Psoas muscle (tissue), 8 donors: Measurements from ENCODE around the gene MICAL3. TPM values are rescaled to one million over a fixed set of nuclear protein-coding genes. Genes with fewer than 3 reads are reported as not detected.

Experiments
- ATAC-seq, 4 donors: fragments of 200-7000 bp; cut with Tn5 transposase; one replicate each; pipeline ENCODE4 v1.9.1; 2020; ENCODE audit warnings: moderate library complexity in 3 of 4, mild to moderate bottlenecking in 2 of 4
- DNase-seq, 2 donors: peaks; one replicate each; pipeline ENCODE4 v3.0.0-alpha.2; 2020
- H3K27ac ChIP-seq: fragments of 200-600 bp; one replicate; pipeline ENCODE4 v1.8.0; 2022
- H3K27me3 ChIP-seq, 3 donors: fragments of 200-600 bp in 1 of 3; one replicate each; pipeline versions ENCODE4 v1.6.1 to v1.8.0; 2013 to 2022; ENCODE audit warnings: low read length in 2 of 3, mild to moderate bottlenecking in 2 of 3, moderate library complexity in 1 of 3; ENCODE audit not compliant: insufficient read depth in 3 of 3
- H3K36me3 ChIP-seq, 2 donors: fragments of 200-600 bp in 1 of 2; one replicate each; pipeline versions ENCODE4 v1.6.1 to v1.8.0; 2013 to 2022; ENCODE audit warnings: low read depth in 1 of 2, mild to moderate bottlenecking in 1 of 2, moderate library complexity in 1 of 2; ENCODE audit not compliant: insufficient read depth in 1 of 2
- H3K4me1 ChIP-seq: fragments of 200-600 bp; one replicate; pipeline ENCODE4 v1.8.0; 2022
- H3K4me3 ChIP-seq: fragments of 200-600 bp; one replicate; pipeline ENCODE4 v1.8.0; 2022; ENCODE audit warnings: mild to moderate bottlenecking
- H3K9me3 ChIP-seq: fragments of 200-600 bp; one replicate; pipeline ENCODE4 v1.8.0; 2022
- CTCF ChIP-seq: fragments of 200-600 bp; IDR thresholded peaks from one replicate; pipeline ENCODE4 v1.8.0; 2022; ENCODE audit warnings: antibody characterized with exemption
- WGBS, 3 donors: extraction: QIAGEN DNeasy Blood & Tissue Kit; methylation state at CpG; one replicate each; pipeline versions ENCODE4 v1.1.6 to v1.1.7; 2013; 5-methylcytosine and 5-hydroxymethylcytosine counted together
- intact Hi-C, 2 donors: fragments of 100-400 bp; cut with DNase I; formaldehyde crosslinking; loops; one replicate each; pipeline versions ENCODE4 v1.11.0 to v1.14.2; 2022
- polyA plus RNA-seq, 3 donors: library from polyadenylated mRNA; stranded (reverse); fragments of 200-250 nt; gene quantifications; one replicate each; pipeline ENCODE4 v1.2.3, GENCODE V29; 2013
- total RNA-seq, 4 donors: library from RNA; stranded (reverse); fragmentation: NEBNext Ultra II Directional in 2 of 4; extraction: Animal tissue kit (Norgen Biotek cat#: 25700) in 2 of 4; gene quantifications; one replicate each; pipeline versions ENCODE4 v1.2.1 to v1.2.4, GENCODE V29; 2021 to 2023
- donor health status: healthy with polysubstance abuse.
- donor health status: DM: no; HTN: no; CAD: no; lungs with moderate emphysema.
- donor health status: Bipolar disorder and iron deficiency.
- donor health status: healthy.
- donor health status: DM: yes; HTN: yes; CAD: no.
- donor health status: DM: no; HTN: no; CAD: no.
- donor health status: DM: no; HTN: no; CAD: no.
- donor health status: DM: yes; HTN: yes; CAD: no.

The MICAL3 gene
- total and polyA plus RNA-seq, 7 donors, result 2.1 to 38.3 (median 15.5) TPM

- peak; percentile 34 for TF ChIP-seq CTCF
- WGBS, 3 donors, result 43 to 64% (median 48%) methylated on average over 7 of the region's 7 CpGs
- peak in 2 of 4 donors; percentile 35 to 42 for ATAC-seq
- intact Hi-C loops, result no loop called here
- Histone ChIP-seq H3K36me3 (peaks cover 0 to 59% of the 10 kb centered on the region in 2 donors), H3K9me3 (no peaks in the 10 kb centered on the region), H3K4me3 (no peak overlapping the region), H3K27ac (peak overlapping the region; percentile 94), H3K27me3 (no peaks in the 10 kb centered on the region), H3K4me1 (peaks cover 45% of the 10 kb centered on the region)
- no peak for DNase-seq
Observed at GRCh38 chr22:17888855-17889254, 135.5 kb downstream of the MICAL3 start.

GRCh38 chr22:17888439-17888838 is 135.9 kb downstream of the MICAL3 start:
- DNase-seq, result no peak
- Histone ChIP-seq H3K4me1 (peaks cover 49% of the 10 kb centered on the region), H3K36me3 (peaks cover 0 to 57% of the 10 kb centered on the region in 2 donors), H3K27ac (peak overlapping the region; percentile 94), H3K27me3 (no peaks in the 10 kb centered on the region), H3K4me3 (no peak overlapping the region), H3K9me3 (no peaks in the 10 kb centered on the region)
- TF ChIP-seq CTCF, result no peak
- intact Hi-C loops, result no loop called here
- WGBS, 3 donors, result 26 to 50% (median 31%) methylated on average over 12 of the region's 12 CpGs
- ATAC-seq, result no peak

GRCh38 chr22:17884893-17885292 is 139.5 kb downstream of the MICAL3 start:
- DNase-seq, result no peak
- H3K4me1 ChIP-seq, result peaks cover 60% of the 10 kb centered on the region
- 75 to 82% (median 78%) methylated on average over 8 of the region's 8 CpGs for WGBS, 3 donors

GRCh38 chr22:17884084-17884483 is 140.3 kb downstream of the MICAL3 start:
- Histone ChIP-seq H3K9me3 (no peaks in the 10 kb centered on the region), H3K27me3 (no peaks in the 10 kb centered on the region), H3K4me3 (no peak overlapping the region), H3K4me1 (peaks cover 52% of the 10 kb centered on the region), H3K27ac (peak overlapping the region; percentile 79), H3K36me3 (peaks cover 0 to 74% of the 10 kb centered on the region in 2 donors)
- ATAC-seq, result no peak
- intact Hi-C loops, result no loop called here
- DNase-seq, result no peak
- 35 to 51% (median 37%) methylated on average over 6 of the region's 6 CpGs for WGBS, 3 donors
- no peak for TF ChIP-seq CTCF

More at GRCh38 chr22:17884893-17885292, 139.5 kb downstream of the MICAL3 start:
- no peak for TF ChIP-seq CTCF
- intact Hi-C loops, result no loop called here
- no peaks in the 10 kb centered on the region for H3K9me3 ChIP-seq
- H3K4me3 ChIP-seq, result no peak overlapping the region
- ATAC-seq, result no peak
- H3K36me3 ChIP-seq, result peaks cover 0 to 70% of the 10 kb centered on the region in 2 donors
- H3K27ac ChIP-seq, result peak overlapping the region; percentile 79
- no peaks in the 10 kb centered on the region for H3K27me3 ChIP-seq

GRCh38 chr22:17883356-17883755 is 141.0 kb downstream of the MICAL3 start:
- H3K36me3 ChIP-seq, result peaks cover 0 to 74% of the 10 kb centered on the region in 2 donors

More at GRCh38 chr22:17883356-17883755, 141.0 kb downstream of the MICAL3 start:
- peaks cover 46% of the 10 kb centered on the region for H3K4me1 ChIP-seq
- intact Hi-C loops, result no loop called here
- DNase-seq (no peak), ATAC-seq (no peak)
- no peaks in the 10 kb centered on the region for H3K27me3 ChIP-seq
- H3K9me3 ChIP-seq, result no peaks in the 10 kb centered on the region
- peak overlapping the region; percentile 79 for H3K27ac ChIP-seq
- H3K4me3 ChIP-seq, result no peak overlapping the region
- no peak for TF ChIP-seq CTCF
- WGBS, 3 donors, result 81 to 88% (median 82%) methylated on average over 9 of the region's 9 CpGs
